Neural cell (in vitro differentiated cells): ENCODE results near the gene KIRREL3. TPM values are rescaled to one million over a fixed set of nuclear protein-coding genes. Genes with fewer than 3 reads are reported as not detected.

Experiments
- H2AFZ ChIP-seq: fragments of 200-600, 300-800 bp; sonication (generic), shearing (Covaris generic); 2 replicates; pipeline ENCODE4 v1.6.0; 2014; ENCODE audit warnings: low read depth, mild to moderate bottlenecking, antibody characterized with exemption, low read length, moderate library complexity
- H3F3A ChIP-seq: fragments of 200-600 bp; shearing (Covaris generic); 2 replicates; pipeline ENCODE4 v1.6.1; 2016; ENCODE audit warnings: mild to moderate bottlenecking, moderate library complexity, mixed read lengths, antibody characterized with exemption, low read length; ENCODE audit not compliant: insufficient read depth, poor library complexity, severe bottlenecking
- H3K27ac ChIP-seq: fragments of 200-600, 300-800 bp; sonication (generic), shearing (Covaris generic); 2 replicates; pipeline ENCODE4 v1.5.1; 2014; ENCODE audit warnings: mild to moderate bottlenecking, low read length, moderate library complexity
- H3K27me3 ChIP-seq: fragments of 300-800, 200-600 bp; sonication (generic), shearing (Covaris generic); 2 replicates; pipeline ENCODE4 v1.6.0; 2014; ENCODE audit warnings: mild to moderate bottlenecking, low read depth, low read length, moderate library complexity; ENCODE audit not compliant: insufficient read depth
- H3K36me3 ChIP-seq: fragments of 300-800, 200-600 bp; sonication (generic), shearing (Covaris generic); 2 replicates; pipeline ENCODE4 v1.5.1; 2014; ENCODE audit warnings: mild to moderate bottlenecking, antibody characterized with exemption, low read length, moderate library complexity; ENCODE audit not compliant: insufficient read depth
- H3K4me2 ChIP-seq: fragments of 300-800, 200-600 bp; sonication (generic), shearing (Covaris generic); 2 replicates; pipeline ENCODE4 v1.6.0; 2014; ENCODE audit warnings: mild to moderate bottlenecking, low read length
- H3K4me3 ChIP-seq: fragments of 300-800, 200-600 bp; sonication (generic), shearing (Covaris generic); 2 replicates; pipeline ENCODE4 v1.5.1; 2014; ENCODE audit warnings: mild to moderate bottlenecking, low read length, moderate library complexity
- H3K79me2 ChIP-seq: fragments of 200-600 bp; shearing (Covaris generic); replicated peaks from 2 replicates; pipeline ENCODE4 v1.6.0; 2014; ENCODE audit warnings: mild to moderate bottlenecking, low read length, moderate library complexity; ENCODE audit not compliant: insufficient read depth
- H3K9ac ChIP-seq: fragments of 300-800, 200-600 bp; sonication (generic), shearing (Covaris generic); 2 replicates; pipeline ENCODE4 v1.6.1; 2016; ENCODE audit warnings: mild to moderate bottlenecking, low read length, mixed read lengths
- H3K9me2 ChIP-seq: fragments of 200-600 bp; shearing (Covaris generic); 2 replicates; pipeline ENCODE4 v1.6.1; 2016; ENCODE audit warnings: mild to moderate bottlenecking, low read length, mixed read lengths; ENCODE audit not compliant: insufficient read depth
- H3K9me3 ChIP-seq: fragments of 200-600, 300-800 bp; sonication (generic), shearing (Covaris generic); 2 replicates; pipeline ENCODE4 v1.6.1; 2016; ENCODE audit warnings: mild to moderate bottlenecking, mixed run types, low read length, moderate library complexity, mixed read lengths
- H4K20me1 ChIP-seq: fragments of 200-600 bp; shearing (Covaris generic); 2 replicates; pipeline ENCODE4 v1.6.1; 2016; ENCODE audit warnings: mild to moderate bottlenecking, mixed run types; ENCODE audit not compliant: insufficient read depth
- CTCF ChIP-seq: fragments of 450-650 bp; IDR thresholded peaks from 2 replicates; pipeline ENCODE4 v1.5.1; 2014; ENCODE audit warnings: antibody characterized with exemption, mild to moderate bottlenecking, moderate library complexity; ENCODE audit not compliant: poor library complexity, severe bottlenecking
- EP300 ChIP-seq: fragments of 450-650 bp; conservative IDR thresholded peaks from 2 replicates; pipeline ENCODE4 v1.6.1; 2014; ENCODE audit warnings: antibody characterized with exemption, mild to moderate bottlenecking, moderate library complexity; ENCODE audit not compliant: poor library complexity, severe bottlenecking
- EZH2 ChIP-seq: fragments of 200-600, 300-800 bp; shearing (Covaris generic), sonication (generic); IDR thresholded peaks from 2 replicates; pipeline ENCODE4 v1.6.1; 2014; ENCODE audit warnings: antibody characterized with exemption, low read length, borderline replicate concordance, mild to moderate bottlenecking; ENCODE audit not compliant: insufficient read depth, poor library complexity, severe bottlenecking
- MXI1 ChIP-seq: fragments of 450-650 bp; conservative IDR thresholded peaks from 2 replicates; pipeline ENCODE4 v1.6.1; 2014; ENCODE audit warnings: antibody characterized with exemption, mild to moderate bottlenecking; ENCODE audit not compliant: poor library complexity, severe bottlenecking
- POLR2AphosphoS5 ChIP-seq: IDR thresholded peaks from 2 replicates; pipeline ENCODE4 v1.6.1; 2012
- RAD21 ChIP-seq: fragments of 450-650 bp; conservative IDR thresholded peaks from 2 replicates; pipeline ENCODE4 v1.6.1; 2014; ENCODE audit warnings: antibody characterized with exemption, mild to moderate bottlenecking, moderate library complexity
- REST ChIP-seq: IDR thresholded peaks from 2 replicates; pipeline ENCODE4 v1.6.1; 2012; ENCODE audit warnings: borderline replicate concordance
- SMC3 ChIP-seq: fragments of 450-650 bp; conservative IDR thresholded peaks from 2 replicates; pipeline ENCODE4 v1.6.1; 2014; ENCODE audit warnings: antibody characterized with exemption, mild to moderate bottlenecking, moderate library complexity; ENCODE audit not compliant: poor library complexity
- TAF1 ChIP-seq: IDR thresholded peaks from 2 replicates; pipeline ENCODE4 v1.6.1; 2012; ENCODE audit warnings: low read depth
- polyA plus RNA-seq: library from polyadenylated mRNA; depleted of rRNA; stranded (reverse); fragments of >200 nt; gene quantifications from 2 replicates; pipeline ENCODE4 v1.2.3, GENCODE V29; 2014

KIRREL3 gene
- polyA plus RNA-seq, 1 donor from 2014 or later, result 23.8 TPM

GRCh38 chr11:126646701-126647557 is 353.6 kb downstream of the KIRREL3 start:
- Histone ChIP-seq H4K20me1 (no peaks in the 10 kb centered on the region), H3K9me3 (no peaks in the 10 kb centered on the region), H3K27ac (no peak overlapping the region), H3K27me3 (no peaks in the 10 kb centered on the region), H3K4me3 (no peak overlapping the region), H3F3A (no peaks in the 10 kb centered on the region), H2AFZ (no peak overlapping the region), H3K79me2 (no peaks in the 10 kb centered on the region), H3K9ac (no peak overlapping the region), H3K4me2 (no peak overlapping the region), H3K9me2 (no peaks in the 10 kb centered on the region), H3K36me3 (no peaks in the 10 kb centered on the region)
- TF ChIP-seq MXI1, result no peak
- no peak for TF ChIP-seq EZH2
- no peak for TF ChIP-seq TAF1
- TF ChIP-seq REST, result no peak

- no peak overlapping the region for H3K9ac ChIP-seq
- no peaks in the 10 kb centered on the region for H3K27me3 ChIP-seq
- no peak overlapping the region for H2AFZ ChIP-seq
- no peaks in the 10 kb centered on the region for H3K79me2 ChIP-seq
- no peak for TF ChIP-seq POLR2AphosphoS5
- no peak for TF ChIP-seq RAD21
- TF ChIP-seq EP300, result no peak
- no peak for TF ChIP-seq MXI1
- no peak for TF ChIP-seq TAF1
- TF ChIP-seq SMC3, result no peak
- TF ChIP-seq CTCF, result no peak
- no peak for TF ChIP-seq EZH2
- no peak for TF ChIP-seq REST
- H3K9me2 ChIP-seq, result no peaks in the 10 kb centered on the region
- no peak overlapping the region for H3K27ac ChIP-seq
- H3K36me3 ChIP-seq, result no peaks in the 10 kb centered on the region
- no peaks in the 10 kb centered on the region for H4K20me1 ChIP-seq
- H3K4me3 ChIP-seq, result no peak overlapping the region
- H3F3A ChIP-seq, result no peaks in the 10 kb centered on the region
- no peak overlapping the region for H3K4me2 ChIP-seq
- H3K9me3 ChIP-seq, result no peaks in the 10 kb centered on the region
These were observed 355.4 kb downstream of the KIRREL3 start for GRCh38 chr11:126645186-126645585.
